Thyroid gland (tissue), 4 donors: ENCODE data around the gene FDCSP.

Experiments used
- CTCF ChIP-seq, 6 experiments: fragments of 200-600 bp in 3 of 6; fragments of 450-650 bp in 3 of 6; sonication (generic) in 3 of 6; IDR thresholded peaks; one replicate each; pipeline ENCODE4 v1.5.1; 2016 to 2019; ENCODE audit warnings: antibody characterized with exemption in 6 of 6, mild to moderate bottlenecking in 2 of 6, inconsistent platforms in 1 of 6, moderate library complexity in 1 of 6
- POLR2A ChIP-seq, 2 donors: fragments of 450-650 bp; IDR thresholded peaks; one replicate each; pipeline ENCODE4 v1.6.1; 2017; ENCODE audit warnings: antibody characterized with exemption in 2 of 2, mild to moderate bottlenecking in 2 of 2, moderate library complexity in 1 of 2

GRCh38 chr4:70183168-70183939, 42.6 kb upstream of the FDCSP start:
- peak; percentile 28 to 67 (median 46) for TF ChIP-seq CTCF (IDR thresholded peaks at IDR 0.05)
- no peak for TF ChIP-seq POLR2A (IDR thresholded peaks at IDR 0.05)
